HT1080 (cell line): ENCODE measurements around the gene SLC35A1. TPM values are rescaled to one million over a fixed set of nuclear protein-coding genes. Genes with fewer than 3 reads are reported as not detected.

ENCODE experiments used
- DNase-seq: peaks from one replicate; pipeline ENCODE4 v3.0.0-alpha.2; 2015; ENCODE audit warnings: low read depth
- small RNA-seq: library from RNA; depleted of rRNA; stranded (forward); fragments of <200 nt; gene quantifications from one replicate; pipeline ENCODE3, GENCODE V24; 2014
- total RNA-seq: library from RNA; depleted of rRNA; stranded (reverse); fragments of >200 nt; shearing (Covaris generic); gene quantifications from 2 replicates; pipeline ENCODE4 v1.2.3, GENCODE V29; 2014; rRNA removed

SLC35A1 gene
- total RNA-seq, 1 experiment from 2014 or later, result 10.6 TPM

GRCh38 chr6:87522686-87523085 is 49.9 kb downstream of the SLC35A1 start:
- DNase-seq, result no peak

GRCh38 chr6:87529221-87529620 is 56.4 kb downstream of the SLC35A1 start:
- DNase-seq, result no peak

- DNase-seq, result no peak
Observed at GRCh38 chr6:87534377-87535047, 61.7 kb downstream of the SLC35A1 start.

GRCh38 chr6:87538510-87539260 is 65.9 kb downstream of the SLC35A1 start:
- no peak for DNase-seq

GRCh38 chr6:87539554-87539953 is 66.8 kb downstream of the SLC35A1 start:
- DNase-seq, result no peak

GRCh38 chr6:87540539-87540938 is 67.8 kb downstream of the SLC35A1 start:
- DNase-seq, result no peak

- no peak for DNase-seq
Observed at GRCh38 chr6:87541041-87541440, 68.3 kb downstream of the SLC35A1 start.

- DNase-seq, result no peak
Observed at GRCh38 chr6:87541744-87542143, 69.0 kb downstream of the SLC35A1 start.

- DNase-seq, result no peak
Observed at GRCh38 chr6:87543696-87544473, 71.1 kb downstream of the SLC35A1 start.

- DNase-seq, result no peak
Observed at GRCh38 chr6:87544474-87544735, 71.6 kb downstream of the SLC35A1 start.

GRCh38 chr6:87551799-87552198 is 79.0 kb downstream of the SLC35A1 start:
- no peak for DNase-seq

- DNase-seq, result no peak
Observed at GRCh38 chr6:87553159-87553765, 80.5 kb downstream of the SLC35A1 start.

GRCh38 chr6:87555506-87555905 is 82.7 kb downstream of the SLC35A1 start:
- DNase-seq, result no peak

GRCh38 chr6:87558446-87558845 is 85.7 kb downstream of the SLC35A1 start:
- DNase-seq, result no peak

GRCh38 chr6:87561017-87561416 is 88.2 kb downstream of the SLC35A1 start:
- DNase-seq, result no peak

Small RNAs within 50 kb of the gene (small RNA-seq; reads per million reads assigned to genes)
- not detected for gene AL049697.2
- gene RNU6-444P, result not detected

Other genes starting within 250 kb of the SLC35A1 start
- gene SMIM8, start 150.4 kb upstream of the SLC35A1 start, total RNA-seq, result 3.4 and 5.6 TPM in 2 replicates
- not detected in 2 replicates for gene GJB7, start 143.7 kb upstream of the SLC35A1 start, total RNA-seq
- gene C6orf163, start 128.2 kb upstream of the SLC35A1 start, total RNA-seq, result 0.57 and 1.0 TPM in 2 replicates
- not detected in 2 replicates for gene CFAP206, start 65.0 kb upstream of the SLC35A1 start, total RNA-seq
- 26.7 and 30.2 TPM in 2 replicates for gene RARS2, start 117.0 kb downstream of the SLC35A1 start, total RNA-seq
- gene ORC3, start 117.2 kb downstream of the SLC35A1 start, total RNA-seq, result 21.5 and 23.8 TPM in 2 replicates
- gene AKIRIN2, start 229.3 kb downstream of the SLC35A1 start, total RNA-seq, result 19.4 and 32.4 TPM in 2 replicates